Loucy (cell line): ENCODE measurements around the gene ALKAL2.

ENCODE experiments used
- CTCF ChIP-seq: fragments of 200-600 bp; sonication (generic); conservative IDR thresholded peaks from 2 replicates; pipeline ENCODE4 v1.5.1; 2014; ENCODE audit warnings: mild to moderate bottlenecking, antibody characterized with exemption, low read length
- EZH2phosphoT487 ChIP-seq: fragments of 200-600 bp; IDR thresholded peaks from 2 replicates; pipeline ENCODE4 v1.6.1; 2018; ENCODE audit warnings: antibody characterized with exemption, mild to moderate bottlenecking, moderate library complexity, borderline replicate concordance

- TF ChIP-seq CTCF (peak; percentile 71), EZH2phosphoT487 (no peak)
Observed at GRCh38 chr2:246489-247144, 41.3 kb downstream of the ALKAL2 start.
